ENCODE data around the gene MAP3K2. TPM values are rescaled to one million over a fixed set of nuclear protein-coding genes. Genes with fewer than 3 reads are reported as not detected.

MAP3K2 gene
- total RNA-seq, 4 donors from 2014 or later = 25.9 to 98.4 (median 75.0) TPM

DNA sequence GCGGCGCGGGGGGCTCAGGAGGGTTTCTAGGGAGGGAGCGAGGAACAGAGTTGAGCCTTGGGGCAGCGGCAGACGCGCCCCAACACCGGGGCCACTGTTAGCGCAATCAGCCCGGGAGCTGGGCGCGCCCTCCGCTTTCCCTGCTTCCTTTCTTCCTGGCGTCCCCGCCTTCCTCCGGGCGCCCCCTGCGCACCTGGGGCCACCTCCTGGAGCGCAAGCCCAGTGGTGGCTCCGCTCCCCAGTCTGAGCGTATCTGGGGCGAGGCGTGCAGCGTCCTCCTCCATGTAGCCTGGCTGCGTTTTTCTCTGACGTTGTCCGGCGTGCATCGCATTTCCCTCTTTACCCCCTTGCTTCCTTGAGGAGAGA lies 35.7 kb upstream of the MAP3K2 start:
- peak overlapping the region in 1 of 2 donors; percentile 16 for H3K4me3 ChIP-seq
- H3K36me3 ChIP-seq = no peaks in the 10 kb centered on the region
- H3K27ac ChIP-seq = no peak overlapping the region
- TF ChIP-seq, protein P1, sequence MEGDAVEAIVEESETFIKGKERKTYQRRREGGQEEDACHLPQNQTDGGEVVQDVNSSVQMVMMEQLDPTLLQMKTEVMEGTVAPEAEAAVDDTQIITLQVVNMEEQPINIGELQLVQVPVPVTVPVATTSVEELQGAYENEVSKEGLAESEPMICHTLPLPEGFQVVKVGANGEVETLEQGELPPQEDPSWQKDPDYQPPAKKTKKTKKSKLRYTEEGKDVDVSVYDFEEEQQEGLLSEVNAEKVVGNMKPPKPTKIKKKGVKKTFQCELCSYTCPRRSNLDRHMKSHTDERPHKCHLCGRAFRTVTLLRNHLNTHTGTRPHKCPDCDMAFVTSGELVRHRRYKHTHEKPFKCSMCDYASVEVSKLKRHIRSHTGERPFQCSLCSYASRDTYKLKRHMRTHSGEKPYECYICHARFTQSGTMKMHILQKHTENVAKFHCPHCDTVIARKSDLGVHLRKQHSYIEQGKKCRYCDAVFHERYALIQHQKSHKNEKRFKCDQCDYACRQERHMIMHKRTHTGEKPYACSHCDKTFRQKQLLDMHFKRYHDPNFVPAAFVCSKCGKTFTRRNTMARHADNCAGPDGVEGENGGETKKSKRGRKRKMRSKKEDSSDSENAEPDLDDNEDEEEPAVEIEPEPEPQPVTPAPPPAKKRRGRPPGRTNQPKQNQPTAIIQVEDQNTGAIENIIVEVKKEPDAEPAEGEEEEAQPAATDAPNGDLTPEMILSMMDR (IDR thresholded peaks at IDR 0.05) = no peak
- TF ChIP-seq POLR2A (IDR thresholded peaks at IDR 0.05) = no peak
- H3K27me3 ChIP-seq = peaks cover 0 to 17% of the 10 kb centered on the region in 2 donors
- H3K4me1 ChIP-seq = peaks cover 0 to 8% of the 10 kb centered on the region in 2 donors
- no peaks in the 10 kb centered on the region for H3K9me3 ChIP-seq
- DNase-seq = no peak
- intact Hi-C loops (cut with DNase I; ENCODE audit: low total_unique reads) = no loop called here

DNA sequence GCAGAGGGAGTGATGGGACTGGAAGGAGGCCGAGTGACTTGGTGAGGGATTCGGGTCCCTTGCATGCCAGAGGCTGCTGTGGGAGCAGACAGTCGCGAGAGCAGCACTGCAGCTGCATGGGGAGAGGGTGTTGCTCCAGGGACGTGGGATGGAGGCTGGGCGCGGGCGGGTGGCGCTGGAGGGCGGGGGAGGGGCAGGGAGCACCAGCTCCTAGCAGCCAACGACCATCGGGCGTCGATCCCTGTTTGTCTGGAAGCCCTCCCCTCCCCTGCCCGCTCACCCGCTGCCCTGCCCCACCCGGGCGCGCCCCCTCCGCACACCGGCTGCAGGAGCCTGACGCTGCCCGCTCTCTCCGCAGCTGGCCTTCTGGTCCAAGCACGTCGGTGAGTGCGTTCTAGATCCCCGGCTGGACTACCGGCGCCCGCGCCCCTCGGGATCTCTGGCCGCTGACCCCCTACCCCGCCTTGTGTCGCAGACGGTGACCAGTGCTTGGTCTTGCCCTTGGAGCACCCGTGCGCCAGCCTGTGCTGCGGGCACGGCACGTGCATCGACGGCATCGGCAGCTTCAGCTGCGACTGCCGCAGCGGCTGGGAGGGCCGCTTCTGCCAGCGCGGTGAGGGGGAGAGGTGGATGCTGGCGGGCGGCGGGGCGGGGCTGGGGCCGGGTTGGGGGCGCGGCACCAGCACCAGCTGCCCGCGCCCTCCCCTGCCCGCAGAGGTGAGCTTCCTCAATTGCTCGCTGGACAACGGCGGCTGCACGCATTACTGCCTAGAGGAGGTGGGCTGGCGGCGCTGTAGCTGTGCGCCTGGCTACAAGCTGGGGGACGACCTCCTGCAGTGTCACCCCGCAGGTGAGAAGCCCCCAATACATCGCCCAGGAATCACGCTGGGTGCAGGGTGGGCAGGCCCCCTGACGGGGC lies 35.0 kb upstream of the MAP3K2 start:
- peaks cover 0 to 8% of the 10 kb centered on the region in 2 donors for H3K4me1 ChIP-seq
- no peaks in the 10 kb centered on the region for H3K9me3 ChIP-seq
- peak overlapping the region in 1 of 2 donors; percentile 16 for H3K4me3 ChIP-seq
- peaks cover 0 to 17% of the 10 kb centered on the region in 2 donors for H3K27me3 ChIP-seq
- TF ChIP-seq, protein P1 (IDR thresholded peaks at IDR 0.05) = no peak
- TF ChIP-seq POLR2A (IDR thresholded peaks at IDR 0.05) = no peak
- intact Hi-C loops (cut with DNase I; ENCODE audit: low total_unique reads) = no loop called here
- no peaks in the 10 kb centered on the region for H3K36me3 ChIP-seq
- no peak overlapping the region for H3K27ac ChIP-seq
- DNase-seq = no peak

DNA sequence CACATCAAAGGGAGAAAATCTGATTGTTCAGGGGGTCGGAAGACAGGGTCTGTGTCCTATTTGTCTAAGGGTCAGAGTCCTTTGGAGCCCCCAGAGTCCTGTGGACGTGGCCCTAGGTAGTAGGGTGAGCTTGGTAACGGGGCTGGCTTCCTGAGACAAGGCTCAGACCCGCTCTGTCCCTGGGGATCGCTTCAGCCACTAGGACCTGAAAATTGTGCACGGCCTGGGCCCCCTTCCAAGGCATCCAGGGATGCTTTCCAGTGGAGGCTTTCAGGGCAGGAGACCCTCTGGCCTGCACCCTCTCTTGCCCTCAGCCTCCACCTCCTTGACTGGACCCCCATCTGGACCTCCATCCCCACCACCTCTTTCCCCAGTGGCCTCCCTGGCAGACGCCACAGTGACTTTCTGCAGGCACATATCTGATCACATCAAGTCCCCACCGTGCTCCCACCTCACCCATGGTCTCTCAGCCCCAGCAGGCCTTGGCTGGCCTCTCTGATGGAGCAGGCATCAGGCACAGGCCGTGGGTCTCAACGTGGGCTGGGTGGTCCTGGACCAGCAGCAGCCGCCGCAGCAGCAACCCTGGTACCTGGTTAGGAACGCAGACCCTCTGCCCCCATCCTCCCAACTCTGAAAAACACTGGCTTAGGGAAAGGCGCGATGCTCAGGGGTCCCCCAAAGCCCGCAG lies 34.2 kb upstream of the MAP3K2 start:
- Histone ChIP-seq H3K27me3 (peaks cover 0 to 17% of the 10 kb centered on the region in 2 donors), H3K36me3 (no peaks in the 10 kb centered on the region), H3K4me3 (no peak overlapping the region), H3K27ac (no peak overlapping the region), H3K9me3 (no peaks in the 10 kb centered on the region), H3K4me1 (peaks cover 0 to 8% of the 10 kb centered on the region in 2 donors)
- TF ChIP-seq, protein P1 (IDR thresholded peaks at IDR 0.05) = no peak
- no peak for TF ChIP-seq POLR2A (IDR thresholded peaks at IDR 0.05)
- intact Hi-C loops (cut with DNase I; ENCODE audit: low total_unique reads) = no loop called here
- DNase-seq = no peak

DNA sequence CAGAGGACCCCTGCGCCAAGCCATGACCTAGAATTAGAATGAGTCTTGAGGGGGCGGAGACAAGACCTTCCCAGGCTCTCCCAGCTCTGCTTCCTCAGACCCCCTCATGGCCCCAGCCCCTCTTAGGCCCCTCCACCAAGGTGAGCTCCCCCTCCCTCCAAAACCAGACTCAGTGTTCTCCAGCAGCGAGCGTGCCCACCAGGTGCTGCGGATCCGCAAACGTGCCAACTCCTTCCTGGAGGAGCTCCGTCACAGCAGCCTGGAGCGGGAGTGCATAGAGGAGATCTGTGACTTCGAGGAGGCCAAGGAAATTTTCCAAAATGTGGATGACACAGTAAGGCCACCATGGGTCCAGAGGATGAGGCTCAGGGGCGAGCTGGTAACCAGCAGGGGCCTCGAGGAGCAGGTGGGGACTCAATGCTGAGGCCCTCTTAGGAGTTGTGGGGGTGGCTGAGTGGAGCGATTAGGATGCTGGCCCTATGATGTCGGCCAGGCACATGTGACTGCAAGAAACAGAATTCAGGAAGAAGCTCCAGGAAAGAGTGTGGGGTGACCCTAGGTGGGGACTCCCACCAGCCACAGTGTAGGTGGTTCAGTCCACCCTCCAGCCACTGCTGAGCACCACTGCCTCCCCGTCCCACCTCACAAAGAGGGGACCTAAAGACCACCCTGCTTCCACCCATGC lies 33.5 kb upstream of the MAP3K2 start:
- TF ChIP-seq, protein P1 (IDR thresholded peaks at IDR 0.05) = no peak
- no peak for TF ChIP-seq POLR2A (IDR thresholded peaks at IDR 0.05)
- Histone ChIP-seq H3K4me1 (peaks cover 0 to 8% of the 10 kb centered on the region in 2 donors), H3K4me3 (no peak overlapping the region), H3K27me3 (peaks cover 0 to 17% of the 10 kb centered on the region in 2 donors), H3K36me3 (no peaks in the 10 kb centered on the region), H3K9me3 (no peaks in the 10 kb centered on the region), H3K27ac (no peak overlapping the region)
- intact Hi-C loops (cut with DNase I; ENCODE audit: low total_unique reads) = no loop called here
- DNase-seq = no peak

Measured in uterus (tissue), 4 donors.